Eye (tissue), 1 donor: ENCODE measurements around the gene TSC22D4.

Source experiments
- DNase-seq: peaks from one replicate; pipeline ENCODE4 v3.0.0-alpha.2; 2015

TSC22D4 gene

GRCh38 chr7:100426516-100426915 is 52.5 kb downstream of the TSC22D4 start:
- no peak for DNase-seq

GRCh38 chr7:100425347-100425746 is 53.7 kb downstream of the TSC22D4 start:
- DNase-seq = no peak

- DNase-seq = no peak
Measured at GRCh38 chr7:100423315-100423714, 55.7 kb downstream of the TSC22D4 start.

GRCh38 chr7:100419660-100420226 is 59.3 kb downstream of the TSC22D4 start:
- DNase-seq = no peak

GRCh38 chr7:100418930-100419659 is 59.9 kb downstream of the TSC22D4 start:
- no peak for DNase-seq
